Uterus (tissue), 2 donors: Measurements from ENCODE around the gene HSD11B1L.

ENCODE experiments used
- CTCF ChIP-seq, 4 experiments: fragments of 200-600 bp in 2 of 4; fragments of 450-650 bp in 2 of 4; sonication (generic) in 2 of 4; IDR thresholded peaks; one replicate each; pipeline ENCODE4 v1.5.1; 2016 to 2019; ENCODE audit warnings: antibody characterized with exemption in 4 of 4, mild to moderate bottlenecking in 2 of 4, moderate library complexity in 1 of 4
- POLR2A ChIP-seq, 2 donors: fragments of 450-650 bp; IDR thresholded peaks; one replicate each; pipeline ENCODE4 v1.6.1; 2016; ENCODE audit warnings: antibody characterized with exemption in 2 of 2, mild to moderate bottlenecking in 1 of 2, moderate library complexity in 1 of 2

- TF ChIP-seq CTCF (IDR thresholded peaks at IDR 0.05) (no peak), POLR2A (IDR thresholded peaks at IDR 0.05) (no peak)
Observed at GRCh38 chr19:5642204-5642603, 38.6 kb upstream of the HSD11B1L start.
